ENCODE results near the gene SIK3.
"Not testable (repeated sequence)": the region's sequence is repeated elsewhere in the genome, so short reads cannot be mapped to it uniquely, and the experiment has no call there.

SIK3 gene

DNA sequence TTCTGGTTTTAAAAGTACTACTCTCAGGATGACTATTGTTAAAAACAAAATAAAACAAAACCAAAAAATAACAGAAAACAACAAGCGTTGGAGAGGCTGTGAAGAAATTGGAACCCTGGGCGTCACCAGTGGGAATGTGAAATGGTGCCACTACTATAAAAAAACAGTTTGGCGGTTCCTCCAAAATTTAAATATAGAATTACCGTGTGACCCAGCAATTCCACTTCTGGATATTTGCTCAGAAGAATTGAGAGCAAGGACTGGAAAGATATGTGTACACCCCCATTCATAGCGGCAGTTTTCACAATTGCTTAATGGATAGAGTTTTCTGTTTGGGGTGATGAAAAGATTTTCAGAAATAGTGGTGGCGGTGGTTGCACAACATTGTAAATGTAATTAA lies 283.7 kb downstream of the SIK3 start:
- no peak for DNase-seq

DNA sequence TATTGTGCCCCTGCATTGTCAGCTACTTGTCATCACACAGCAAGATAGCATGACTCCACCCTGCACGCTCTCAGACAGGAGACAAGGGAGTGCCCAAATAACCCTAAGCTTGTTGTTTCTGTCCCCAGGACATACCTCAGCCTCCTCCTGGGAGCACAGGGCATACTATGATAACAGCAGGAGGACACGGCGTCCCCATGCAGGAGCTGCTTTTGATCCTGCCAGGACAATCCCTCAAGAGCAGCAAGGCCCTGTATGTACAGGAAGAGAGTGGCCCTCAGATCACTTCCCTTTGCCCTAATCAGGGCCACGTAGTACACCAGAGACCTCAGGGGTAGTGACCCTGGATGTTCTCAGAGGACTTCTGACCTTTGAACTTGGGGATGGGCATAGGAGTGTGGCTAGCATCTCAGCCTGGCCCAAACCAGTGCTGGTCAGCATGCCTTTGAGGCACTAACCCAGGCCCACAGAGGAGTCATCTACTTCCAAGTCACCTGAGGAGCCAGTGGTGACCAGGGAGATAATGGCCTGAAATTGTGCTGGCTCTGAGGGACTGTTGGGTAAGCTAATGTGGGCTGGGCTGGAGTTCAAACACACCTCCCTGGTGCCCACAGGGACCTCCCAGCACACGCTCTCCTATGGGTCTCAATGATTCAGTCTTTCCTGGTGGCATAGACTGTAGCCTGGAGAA lies 284.3 kb downstream of the SIK3 start:
- DNase-seq: no peak

- no peak for DNase-seq
Measured at GRCh38 chr11:116813170-116813569, 285.1 kb downstream of the SIK3 start.

- DNase-seq: no peak
Measured at GRCh38 chr11:116812109-116812508, 286.1 kb downstream of the SIK3 start.

- no peak for DNase-seq
Measured at GRCh38 chr11:116811194-116811593, 287.0 kb downstream of the SIK3 start.

- DNase-seq: no peak
Measured at GRCh38 chr11:116808262-116809175, 289.7 kb downstream of the SIK3 start.

DNA sequence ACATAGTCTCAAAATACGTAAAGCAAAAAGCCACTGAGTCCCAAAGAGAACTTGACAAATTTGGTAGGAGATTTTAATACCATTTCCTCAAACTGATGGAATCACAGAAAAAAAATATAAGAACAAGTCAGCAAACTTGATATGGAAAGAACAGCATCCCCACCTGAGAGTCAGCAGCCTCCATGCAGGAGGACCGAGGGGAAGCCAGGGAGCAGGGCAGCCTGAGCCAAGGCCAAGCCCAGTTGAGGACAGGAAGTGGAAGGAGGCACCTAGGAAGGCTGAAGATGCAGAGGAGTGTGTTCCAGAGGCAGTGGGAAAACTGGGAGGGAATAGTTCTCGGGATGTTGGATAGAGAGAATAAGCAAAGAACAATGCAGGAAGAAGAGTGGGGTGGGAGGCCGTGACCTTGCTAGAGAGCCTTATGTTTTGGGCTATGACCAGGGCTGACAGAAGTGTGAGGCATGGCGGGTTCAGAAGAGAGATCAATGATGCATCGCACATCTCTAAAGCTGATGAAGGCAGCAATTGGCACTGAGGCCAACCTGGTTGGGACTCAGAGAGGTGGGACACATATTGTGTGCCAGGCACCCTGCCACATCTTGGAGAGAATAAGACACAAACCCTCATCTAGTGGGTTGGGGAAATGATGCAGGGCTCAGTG lies 290.5 kb downstream of the SIK3 start:
- DNase-seq: no peak

DNA sequence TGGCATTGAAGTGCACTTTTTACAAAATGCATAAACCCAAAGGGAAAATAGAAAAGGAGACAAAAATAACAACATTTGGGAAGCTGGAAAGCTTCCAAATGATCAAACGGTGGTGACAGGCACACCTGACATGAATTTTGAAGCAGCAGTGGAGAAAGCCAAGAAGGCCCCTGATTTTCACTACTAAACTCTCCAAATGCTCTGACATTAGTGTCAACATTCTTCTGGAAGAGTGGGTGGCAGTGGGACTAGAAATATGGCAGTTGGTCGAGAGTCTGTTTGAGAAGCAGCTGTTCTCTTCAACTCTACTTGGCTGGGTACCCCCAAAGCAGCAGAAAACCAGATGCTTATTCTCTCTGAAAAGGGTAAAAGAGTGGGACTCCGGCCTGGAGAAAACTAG lies 294.2 kb downstream of the SIK3 start:
- no peak for DNase-seq

GRCh38 chr11:116801662-116802061 lies 296.6 kb downstream of the SIK3 start:
- DNase-seq: not testable (repeated sequence)

DNA sequence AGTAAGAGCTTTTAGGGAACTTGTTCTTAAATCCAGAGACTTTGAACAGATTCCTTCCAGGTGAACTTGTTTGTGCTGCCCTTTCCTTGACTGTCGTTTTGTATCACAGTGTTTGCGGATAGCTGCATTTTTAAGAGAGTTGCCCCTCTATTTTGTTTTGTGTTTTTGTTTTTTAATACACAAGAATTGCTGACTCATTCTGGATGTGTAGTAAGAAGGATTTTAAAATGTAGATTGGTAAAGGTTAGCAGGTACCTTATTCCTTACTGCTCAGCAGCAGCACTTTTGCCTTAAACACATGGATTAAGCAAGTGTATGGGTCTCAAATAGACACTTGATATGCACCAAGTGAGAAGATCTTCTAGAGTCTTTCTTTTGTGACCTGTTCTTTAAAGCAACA lies 297.6 kb downstream of the SIK3 start:
- DNase-seq: no peak

DNA sequence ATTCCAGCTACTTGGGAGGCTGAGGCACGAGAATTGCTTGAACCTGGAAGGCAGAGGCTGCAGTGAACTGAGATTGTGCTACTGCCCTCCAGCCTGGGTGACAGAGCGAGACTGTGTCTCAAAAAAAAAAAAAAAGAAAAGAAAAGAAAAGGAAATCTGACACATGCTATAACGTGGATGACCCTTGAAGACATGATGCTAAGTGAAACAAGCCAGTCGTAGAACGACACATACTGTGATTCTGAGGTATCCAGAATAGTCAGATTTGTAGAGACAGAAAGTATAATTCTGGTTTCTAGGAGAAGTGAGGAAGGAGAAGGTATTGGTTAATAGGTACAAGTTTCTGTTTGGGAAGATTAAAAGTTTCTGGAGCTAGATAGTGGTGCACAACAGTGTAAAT lies 299.9 kb downstream of the SIK3 start:
- no peak for DNase-seq

GRCh38 chr11:116797816-116798215 lies 300.4 kb downstream of the SIK3 start:
- DNase-seq: no peak

- DNase-seq: no peak
Measured at GRCh38 chr11:116796548-116796947, 301.7 kb downstream of the SIK3 start.

GRCh38 chr11:116794851-116795250 lies 303.4 kb downstream of the SIK3 start:
- no peak for DNase-seq

GRCh38 chr11:116793772-116794097 lies 304.5 kb downstream of the SIK3 start:
- no peak for DNase-seq

Measured in bone marrow (tissue), 2 donors.